T1000 (cell line): ENCODE data around the gene DSG4.

Source experiments
- DNase-seq: peaks from one replicate; lab custom pipeline; 2025; ENCODE audit warnings: mixed read lengths; lab: John Stamatoyannopoulos, UW

DSG4 gene

GRCh38 chr18:31407649-31408048 is 31.1 kb downstream of the DSG4 start:
- DNase-seq: no peak

- DNase-seq: no peak
Observed at GRCh38 chr18:31409276-31409675, 32.7 kb downstream of the DSG4 start.

- DNase-seq: no peak
Observed at GRCh38 chr18:31410716-31411483, 34.3 kb downstream of the DSG4 start.

GRCh38 chr18:31413137-31413536 is 36.6 kb downstream of the DSG4 start:
- DNase-seq: no peak

- no peak for DNase-seq
Observed at GRCh38 chr18:31417850-31418249, 41.3 kb downstream of the DSG4 start.

GRCh38 chr18:31419457-31419932 is 42.9 kb downstream of the DSG4 start:
- no peak for DNase-seq

GRCh38 chr18:31420032-31420431 is 43.5 kb downstream of the DSG4 start:
- DNase-seq: no peak

GRCh38 chr18:31420524-31420923 is 43.9 kb downstream of the DSG4 start:
- DNase-seq: no peak

GRCh38 chr18:31424383-31424988 is 47.9 kb downstream of the DSG4 start:
- DNase-seq: no peak

GRCh38 chr18:31426021-31426420 is 49.4 kb downstream of the DSG4 start:
- no peak for DNase-seq

GRCh38 chr18:31426871-31427406 is 50.4 kb downstream of the DSG4 start:
- no peak for DNase-seq

- no peak for DNase-seq
Observed at GRCh38 chr18:31428211-31428610, 51.6 kb downstream of the DSG4 start.

- DNase-seq: no peak
Observed at GRCh38 chr18:31429623-31430022, 53.0 kb downstream of the DSG4 start.

GRCh38 chr18:31430072-31430471 is 53.5 kb downstream of the DSG4 start:
- DNase-seq: no peak

GRCh38 chr18:31430554-31430953 is 54.0 kb downstream of the DSG4 start:
- DNase-seq: no peak

- DNase-seq: no peak
Observed at GRCh38 chr18:31432316-31432715, 55.7 kb downstream of the DSG4 start.

- DNase-seq: no peak
Observed at GRCh38 chr18:31436825-31437224, 60.2 kb downstream of the DSG4 start.

- DNase-seq: no peak
Observed at GRCh38 chr18:31438402-31438801, 61.8 kb downstream of the DSG4 start.

- no peak for DNase-seq
Observed at GRCh38 chr18:31439807-31440325, 63.3 kb downstream of the DSG4 start.

- no peak for DNase-seq
Observed at GRCh38 chr18:31440787-31441186, 64.2 kb downstream of the DSG4 start.

GRCh38 chr18:31441493-31441892 is 64.9 kb downstream of the DSG4 start:
- no peak for DNase-seq

GRCh38 chr18:31444142-31444541 is 67.6 kb downstream of the DSG4 start:
- no peak for DNase-seq

- DNase-seq: no peak
Observed at GRCh38 chr18:31445908-31446307, 69.3 kb downstream of the DSG4 start.
